Measurements from ENCODE around the gene LBHD1.

LBHD1 gene

GRCh38 chr11:62689421-62690183, 17.5 kb upstream of the LBHD1 start, which contains the start of gene LRRN4CL:
TSS of gene LRRN4CL (minus strand) at chr11:62689530. CDS start at chr11:62688508, 1,022 bp downstream.
- Histone ChIP-seq H3K4me2 (ENCODE audit: low read length) (no peak within 1 kb of the TSS), H3K14ac (ENCODE audit: low read length) (no peak within 1 kb of the TSS), H3K4me3 (ENCODE audit: low read depth, low read length) (no peak within 1 kb of the TSS), H3K9me3 (ENCODE audit: insufficient read depth, low read depth, low read length) (no peaks in the 10 kb centered on the region), H2AFZ (ENCODE audit: insufficient read depth, low read length, poor library complexity) (no peak within 1 kb of the TSS), H2BK12ac (ENCODE audit: low read length) (no peak within 1 kb of the TSS), H4K91ac (ENCODE audit: low read depth, low read length) (no peak within 1 kb of the TSS), H3K9ac (ENCODE audit: low read length) (no peak within 1 kb of the TSS), H3K27ac (ENCODE audit: low read depth, low read length) (no peak within 1 kb of the TSS), H2AK5ac (ENCODE audit: low read length) (no peak within 1 kb of the TSS), H2BK120ac (ENCODE audit: insufficient read depth, low read length, poor library complexity) (no peak within 1 kb of the TSS), H2BK5ac (ENCODE audit: low read depth, low read length, poor library complexity) (no peak within 1 kb of the TSS), H3K79me1 (ENCODE audit: low read length) (no peaks in the 10 kb centered on the region), H3K23ac (ENCODE audit: low read length) (no peak within 1 kb of the TSS), H3K4me1 (ENCODE audit: control insufficient read depth in 1 of 2, insufficient read depth in 2 of 2, low read length in 2 of 2) (no peaks in the 10 kb centered on the region), H3K27me3 (ENCODE audit: insufficient read depth, low read length) (no peaks in the 10 kb centered on the region), H3K18ac (ENCODE audit: low read length) (no peak within 1 kb of the TSS), H3K79me2 (ENCODE audit: control insufficient read depth, insufficient read depth, low read length, poor library complexity) (no peaks in the 10 kb centered on the region), H3K4ac (ENCODE audit: low read depth, low read length) (no peak within 1 kb of the TSS), H4K8ac (ENCODE audit: low read depth, low read length) (no peak within 1 kb of the TSS), H4K12ac (ENCODE audit: low read depth, low read length) (no peak within 1 kb of the TSS), H3K36me3 (ENCODE audit: control insufficient read depth in 1 of 2, insufficient read depth in 2 of 2, low read length in 2 of 2) (peaks cover 40 to 43% of the 10 kb centered on the region in 2 experiments)
- DNase-seq, result no peak
- WGBS (ENCODE audit: extremely low coverage, insufficient coverage, insufficient read length), result no CpG with 5 or more reads among the region's 11 CpGs

- Histone ChIP-seq H2BK5ac (ENCODE audit: low read depth, low read length, poor library complexity) (no peak overlapping the region), H2AFZ (ENCODE audit: insufficient read depth, low read length, poor library complexity) (no peak overlapping the region), H2BK120ac (ENCODE audit: insufficient read depth, low read length, poor library complexity) (no peak overlapping the region), H3K23ac (ENCODE audit: low read length) (no peak overlapping the region), H3K4me3 (ENCODE audit: low read depth, low read length) (no peak overlapping the region), H3K79me1 (ENCODE audit: low read length) (no peaks in the 10 kb centered on the region), H4K8ac (ENCODE audit: low read depth, low read length) (no peak overlapping the region), H3K9ac (ENCODE audit: low read length) (no peak overlapping the region), H3K36me3 (ENCODE audit: control insufficient read depth in 1 of 2, insufficient read depth in 2 of 2, low read length in 2 of 2) (peaks cover 34 to 36% of the 10 kb centered on the region in 2 experiments), H3K4ac (ENCODE audit: low read depth, low read length) (no peak overlapping the region), H3K4me1 (ENCODE audit: control insufficient read depth in 1 of 2, insufficient read depth in 2 of 2, low read length in 2 of 2) (no peaks in the 10 kb centered on the region), H2AK5ac (ENCODE audit: low read length) (no peak overlapping the region), H4K91ac (ENCODE audit: low read depth, low read length) (no peak overlapping the region), H3K14ac (ENCODE audit: low read length) (no peak overlapping the region), H3K9me3 (ENCODE audit: insufficient read depth, low read depth, low read length) (no peaks in the 10 kb centered on the region), H3K27ac (ENCODE audit: low read depth, low read length) (no peak overlapping the region), H4K12ac (ENCODE audit: low read depth, low read length) (no peak overlapping the region), H3K4me2 (ENCODE audit: low read length) (no peak overlapping the region), H3K27me3 (ENCODE audit: insufficient read depth, low read length) (no peaks in the 10 kb centered on the region), H3K79me2 (ENCODE audit: control insufficient read depth, insufficient read depth, low read length, poor library complexity) (no peaks in the 10 kb centered on the region), H2BK12ac (ENCODE audit: low read length) (no peak overlapping the region), H3K18ac (ENCODE audit: low read length) (no peak overlapping the region)
- no peak for DNase-seq
- no CpG with 5 or more reads among the region's 1 CpG for WGBS (ENCODE audit: extremely low coverage, insufficient coverage, insufficient read length)
Measured at GRCh38 chr11:62688491-62688890, 16.4 kb upstream of the LBHD1 start.

GRCh38 chr11:62687508-62688396, 15.7 kb upstream of the LBHD1 start:
- 100% methylated on average over 1 of the region's 74 CpGs for WGBS (ENCODE audit: extremely low coverage, insufficient coverage, insufficient read length)
- H3K27me3 ChIP-seq (ENCODE audit: insufficient read depth, low read length), result no peaks in the 10 kb centered on the region
- H3K14ac ChIP-seq (ENCODE audit: low read length), result no peak overlapping the region
- H2AK5ac ChIP-seq (ENCODE audit: low read length), result no peak overlapping the region
- H3K79me1 ChIP-seq (ENCODE audit: low read length), result no peaks in the 10 kb centered on the region
- no peak overlapping the region for H4K12ac ChIP-seq (ENCODE audit: low read depth, low read length)
- no peak overlapping the region for H2AFZ ChIP-seq (ENCODE audit: insufficient read depth, low read length, poor library complexity)
- no peak overlapping the region for H3K9ac ChIP-seq (ENCODE audit: low read length)
- H3K18ac ChIP-seq (ENCODE audit: low read length), result no peak overlapping the region
- H3K27ac ChIP-seq (ENCODE audit: low read depth, low read length), result no peak overlapping the region
- H3K4me1 ChIP-seq (ENCODE audit: control insufficient read depth in 1 of 2, insufficient read depth in 2 of 2, low read length in 2 of 2), result no peaks in the 10 kb centered on the region
- H2BK5ac ChIP-seq (ENCODE audit: low read depth, low read length, poor library complexity), result no peak overlapping the region
- H3K36me3 ChIP-seq (ENCODE audit: control insufficient read depth in 1 of 2, insufficient read depth in 2 of 2, low read length in 2 of 2), result peaks cover 29 to 30% of the 10 kb centered on the region in 2 experiments
- no peak overlapping the region for H2BK12ac ChIP-seq (ENCODE audit: low read length)
- no peak overlapping the region for H2BK120ac ChIP-seq (ENCODE audit: insufficient read depth, low read length, poor library complexity)
- no peak overlapping the region for H4K91ac ChIP-seq (ENCODE audit: low read depth, low read length)
- H3K79me2 ChIP-seq (ENCODE audit: control insufficient read depth, insufficient read depth, low read length, poor library complexity), result no peaks in the 10 kb centered on the region
- no peak overlapping the region for H4K8ac ChIP-seq (ENCODE audit: low read depth, low read length)
- H3K4me3 ChIP-seq (ENCODE audit: low read depth, low read length), result no peak overlapping the region
- H3K4ac ChIP-seq (ENCODE audit: low read depth, low read length), result no peak overlapping the region
- DNase-seq, result no peak
- H3K9me3 ChIP-seq (ENCODE audit: insufficient read depth, low read depth, low read length), result no peaks in the 10 kb centered on the region
- H3K4me2 ChIP-seq (ENCODE audit: low read length), result no peak overlapping the region
- H3K23ac ChIP-seq (ENCODE audit: low read length), result no peak overlapping the region

- peaks cover 3% of the 10 kb centered on the region in 2 experiments for H3K36me3 ChIP-seq (ENCODE audit: control insufficient read depth in 1 of 2, insufficient read depth in 2 of 2, low read length in 2 of 2)
- no peak overlapping the region for H3K9ac ChIP-seq (ENCODE audit: low read length)
- no peak overlapping the region for H3K4me2 ChIP-seq (ENCODE audit: low read length)
Measured at GRCh38 chr11:62682518-62682917, 10.5 kb upstream of the LBHD1 start.

More at GRCh38 chr11:62682518-62682917, 10.5 kb upstream of the LBHD1 start:
- Histone ChIP-seq H3K18ac (ENCODE audit: low read length) (no peak overlapping the region), H3K79me1 (ENCODE audit: low read length) (peaks cover 5% of the 10 kb centered on the region), H4K8ac (ENCODE audit: low read depth, low read length) (no peak overlapping the region), H3K27ac (ENCODE audit: low read depth, low read length) (no peak overlapping the region), H3K27me3 (ENCODE audit: insufficient read depth, low read length) (no peaks in the 10 kb centered on the region), H2BK12ac (ENCODE audit: low read length) (no peak overlapping the region), H3K79me2 (ENCODE audit: control insufficient read depth, insufficient read depth, low read length, poor library complexity) (peaks cover 6% of the 10 kb centered on the region), H2BK120ac (ENCODE audit: insufficient read depth, low read length, poor library complexity) (no peak overlapping the region), H4K12ac (ENCODE audit: low read depth, low read length) (no peak overlapping the region), H3K4me3 (ENCODE audit: low read depth, low read length) (no peak overlapping the region), H3K14ac (ENCODE audit: low read length) (no peak overlapping the region), H4K91ac (ENCODE audit: low read depth, low read length) (no peak overlapping the region), H2BK5ac (ENCODE audit: low read depth, low read length, poor library complexity) (no peak overlapping the region), H2AK5ac (ENCODE audit: low read length) (no peak overlapping the region), H3K23ac (ENCODE audit: low read length) (no peak overlapping the region), H3K9me3 (ENCODE audit: insufficient read depth, low read depth, low read length) (peaks cover 3% of the 10 kb centered on the region), H3K4ac (ENCODE audit: low read depth, low read length) (no peak overlapping the region), H3K4me1 (ENCODE audit: control insufficient read depth in 1 of 2, insufficient read depth in 2 of 2, low read length in 2 of 2) (peaks cover 0 to 6% of the 10 kb centered on the region in 2 experiments), H2AFZ (ENCODE audit: insufficient read depth, low read length, poor library complexity) (no peak overlapping the region)
- no peak for DNase-seq
- no CpG with 5 or more reads among the region's 7 CpGs for WGBS (ENCODE audit: extremely low coverage, insufficient coverage, insufficient read length)

Measured in trophoblast cell (in vitro differentiated cells and primary cell).